HG03460 (cell line): Measurements from ENCODE around the gene TAP1.
A peak's percentile ranks its signal among the peaks of the same experiment; 100 is the strongest.
"Not testable (repeated sequence)": the region's sequence is repeated elsewhere in the genome, so short reads cannot be mapped to it uniquely, and the experiment has no call there.

Experiments used
- ATAC-seq: cut with Tn5 transposase; IDR thresholded peaks from one replicate; pipeline ENCODE4 v1.9.1; 2021; ENCODE audit not compliant: unreplicated experiment

The TAP1 gene, protein sequence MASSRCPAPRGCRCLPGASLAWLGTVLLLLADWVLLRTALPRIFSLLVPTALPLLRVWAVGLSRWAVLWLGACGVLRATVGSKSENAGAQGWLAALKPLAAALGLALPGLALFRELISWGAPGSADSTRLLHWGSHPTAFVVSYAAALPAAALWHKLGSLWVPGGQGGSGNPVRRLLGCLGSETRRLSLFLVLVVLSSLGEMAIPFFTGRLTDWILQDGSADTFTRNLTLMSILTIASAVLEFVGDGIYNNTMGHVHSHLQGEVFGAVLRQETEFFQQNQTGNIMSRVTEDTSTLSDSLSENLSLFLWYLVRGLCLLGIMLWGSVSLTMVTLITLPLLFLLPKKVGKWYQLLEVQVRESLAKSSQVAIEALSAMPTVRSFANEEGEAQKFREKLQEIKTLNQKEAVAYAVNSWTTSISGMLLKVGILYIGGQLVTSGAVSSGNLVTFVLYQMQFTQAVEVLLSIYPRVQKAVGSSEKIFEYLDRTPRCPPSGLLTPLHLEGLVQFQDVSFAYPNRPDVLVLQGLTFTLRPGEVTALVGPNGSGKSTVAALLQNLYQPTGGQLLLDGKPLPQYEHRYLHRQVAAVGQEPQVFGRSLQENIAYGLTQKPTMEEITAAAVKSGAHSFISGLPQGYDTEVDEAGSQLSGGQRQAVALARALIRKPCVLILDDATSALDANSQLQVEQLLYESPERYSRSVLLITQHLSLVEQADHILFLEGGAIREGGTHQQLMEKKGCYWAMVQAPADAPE

DNA sequence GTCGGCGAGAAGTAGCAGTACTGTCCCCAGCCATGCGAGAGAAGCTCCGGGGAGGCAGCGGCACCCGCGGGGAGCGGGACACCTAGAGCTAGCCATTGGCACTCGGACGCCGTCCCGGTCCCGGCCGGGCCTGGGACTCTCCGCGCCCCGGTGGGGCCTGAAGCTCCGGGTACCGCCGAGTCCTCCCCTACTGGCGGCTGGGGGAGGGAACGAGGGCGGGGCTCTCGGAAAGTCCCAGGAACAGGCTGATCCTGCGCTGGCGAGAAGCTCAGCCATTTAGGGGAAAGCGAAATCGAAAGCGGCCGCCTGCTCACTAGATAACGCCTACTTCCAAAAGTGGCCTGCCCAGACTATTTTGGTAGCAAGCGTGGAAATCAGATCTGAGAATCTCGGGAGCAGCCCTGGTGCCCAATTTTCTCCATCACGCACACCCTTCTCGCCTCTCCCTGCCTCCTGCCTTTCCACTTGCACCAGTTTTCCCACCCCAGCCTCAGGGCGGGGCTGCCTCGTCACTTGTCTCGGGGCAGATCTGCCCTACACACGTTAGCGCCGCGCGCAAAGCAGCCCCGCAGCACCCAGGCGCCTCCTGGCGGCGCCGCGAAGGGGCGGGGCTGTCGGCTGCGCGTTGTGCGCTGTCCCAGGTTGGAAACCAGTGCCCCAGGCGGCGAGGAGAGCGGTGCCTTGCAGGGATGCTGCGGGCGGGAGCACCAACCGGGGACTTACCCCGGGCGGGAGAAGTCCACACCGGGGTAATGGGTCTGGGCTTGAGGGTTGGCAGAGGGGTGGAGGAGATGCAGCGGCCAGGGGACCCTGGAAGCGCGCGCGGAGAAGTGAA, at the start of gene TAP1, which contains the start of gene PSMB9:
TAP1 (minus strand) TSS at position 164 of the 835 bp plus-strand sequence; CDS start at position 96, 68 bp downstream.
PSMB9 (plus strand) TSS at position 652 of the 835 bp plus-strand sequence; CDS start at position 690, 38 bp downstream.
- ATAC-seq: peak; percentile 71

GRCh38 chr6:32895006-32895345, 41.5 kb upstream of the TAP1 start:
- ATAC-seq: no peak

DNA sequence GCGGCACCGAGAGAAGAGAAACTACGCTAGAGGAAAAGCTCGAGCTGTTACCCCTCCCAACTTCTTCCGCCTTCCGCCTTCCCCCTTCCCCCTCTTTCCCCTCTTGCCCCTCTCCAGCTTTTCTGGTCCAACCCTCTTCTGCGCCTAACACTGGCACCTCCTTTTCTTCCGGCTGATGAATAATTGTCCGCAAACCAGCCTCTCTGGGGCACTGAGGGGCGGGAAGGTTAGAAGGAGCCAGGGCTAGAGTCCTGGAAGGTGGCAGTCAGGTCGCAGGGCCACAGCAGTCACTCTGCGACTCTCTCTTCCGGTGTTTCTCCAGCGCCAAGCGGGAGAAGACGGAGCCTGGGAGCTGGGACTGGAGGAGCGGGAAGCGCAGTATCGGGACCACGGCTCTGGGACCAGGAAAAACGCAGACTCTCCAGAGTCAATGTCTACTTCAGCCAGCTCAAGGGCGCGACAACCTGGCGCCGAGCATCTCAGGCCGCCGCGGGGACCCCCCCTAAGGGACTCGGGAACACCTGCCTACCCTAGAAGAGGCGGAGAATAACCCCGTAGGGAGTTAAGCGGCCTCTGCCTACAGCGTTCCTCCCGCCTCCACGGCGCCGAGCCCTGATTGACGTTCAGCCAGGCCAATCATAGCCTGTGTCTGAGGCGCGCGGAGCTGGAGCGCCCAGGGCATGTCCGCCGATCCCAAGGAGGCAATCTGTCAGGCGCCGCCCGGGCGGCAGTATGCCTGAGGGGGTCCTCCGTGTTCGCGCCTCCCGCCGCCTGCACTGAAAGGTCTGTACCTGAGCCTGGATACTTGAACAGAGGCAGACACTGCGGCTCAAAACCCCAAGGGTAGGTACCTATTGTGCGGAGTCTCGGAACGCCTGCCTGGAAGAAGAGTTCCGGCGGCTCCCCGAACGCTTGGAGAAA, 40.8 kb upstream of the TAP1 start:
- ATAC-seq: peak; percentile 98

DNA sequence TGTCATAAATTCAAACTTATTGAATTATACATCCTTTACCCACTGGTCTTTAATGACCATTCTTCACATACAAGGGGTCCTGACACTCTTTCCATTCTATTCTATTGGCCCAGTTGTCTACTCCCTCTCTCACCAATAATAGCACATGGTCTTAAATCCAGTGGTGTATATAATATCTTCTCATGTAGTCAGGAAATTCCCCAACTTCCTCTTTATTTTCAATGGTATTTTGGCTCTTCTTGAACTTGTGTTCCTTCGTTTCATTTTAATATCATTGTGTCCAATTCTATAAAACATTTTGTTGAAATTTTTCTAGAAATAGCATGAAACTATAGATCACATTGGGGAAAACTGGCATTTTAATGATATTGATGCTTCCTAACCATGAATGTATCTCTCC, 37.3 kb upstream of the TAP1 start:
- ATAC-seq: no peak

DNA sequence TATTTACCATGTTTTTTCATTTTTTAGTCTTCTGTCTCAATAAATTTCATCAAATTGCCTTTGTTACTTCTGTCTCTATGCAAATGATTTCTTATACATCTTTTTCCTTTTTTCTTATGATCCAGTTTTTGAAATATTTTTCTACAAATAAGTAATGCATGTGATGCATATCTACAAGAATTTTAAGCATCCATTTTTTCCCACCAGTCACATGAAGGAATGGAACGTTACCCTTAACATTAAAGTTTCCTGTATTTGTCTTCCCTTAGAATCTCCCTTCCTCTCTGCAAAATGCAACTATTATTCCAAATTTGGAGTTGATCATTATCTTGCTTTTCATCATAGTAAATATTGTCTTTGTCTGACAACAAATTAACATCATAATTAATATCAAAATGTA, 36.0 kb upstream of the TAP1 start:
- ATAC-seq: no peak

- ATAC-seq: no peak
Measured at GRCh38 chr6:32888576-32888975, 35.1 kb upstream of the TAP1 start.

GRCh38 chr6:32887616-32888015, 34.1 kb upstream of the TAP1 start:
- no peak for ATAC-seq

- ATAC-seq: no peak
Measured at GRCh38 chr6:32886681-32887383, 33.3 kb upstream of the TAP1 start.

GRCh38 chr6:32885698-32886286, 32.3 kb upstream of the TAP1 start:
- ATAC-seq: no peak

DNA sequence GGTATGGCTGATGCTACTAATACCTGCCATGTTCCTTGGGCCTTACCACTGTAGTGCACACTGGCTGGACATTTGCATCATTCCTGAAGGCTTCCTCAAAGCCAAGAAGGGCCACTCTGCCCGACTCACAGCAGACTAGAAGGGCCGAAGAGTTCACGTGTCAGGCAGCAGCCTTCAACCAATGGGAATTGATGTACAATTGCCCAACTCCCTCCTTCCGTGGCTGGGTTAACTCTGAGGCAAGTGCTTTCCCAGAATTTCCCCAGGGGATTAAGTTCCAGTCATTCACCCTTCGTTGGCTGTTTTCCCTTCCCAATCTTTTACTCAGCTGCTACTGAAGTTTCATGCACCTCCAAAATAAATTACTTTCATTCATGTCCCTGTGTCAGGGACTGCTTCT, 30.3 kb upstream of the TAP1 start:
- no peak for ATAC-seq

- ATAC-seq: no peak
Measured at GRCh38 chr6:32882879-32883250, 29.4 kb upstream of the TAP1 start.

- not testable (repeated sequence) for ATAC-seq
Measured at GRCh38 chr6:32880962-32881361, 27.5 kb upstream of the TAP1 start.

DNA sequence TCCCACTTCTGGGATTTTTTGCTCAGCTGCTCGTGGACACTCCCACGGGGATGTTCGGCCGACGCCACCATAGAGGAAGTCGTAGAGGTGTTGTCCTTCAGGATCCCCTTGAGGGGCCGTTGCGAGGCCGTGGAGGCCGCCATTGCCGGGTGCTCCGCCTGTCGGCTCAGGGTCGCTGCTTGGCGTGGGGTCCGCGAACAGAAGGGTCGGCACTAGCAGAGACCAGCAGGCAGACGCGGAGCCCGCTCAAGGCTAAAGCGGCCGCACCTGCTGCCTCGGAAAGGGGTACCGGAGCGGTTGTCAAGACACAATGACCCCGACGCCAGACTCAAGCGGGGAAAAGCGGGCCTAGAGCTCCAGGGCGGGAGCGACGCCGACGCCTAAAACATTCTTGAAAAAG, 26.2 kb upstream of the TAP1 start:
- no peak for ATAC-seq

DNA sequence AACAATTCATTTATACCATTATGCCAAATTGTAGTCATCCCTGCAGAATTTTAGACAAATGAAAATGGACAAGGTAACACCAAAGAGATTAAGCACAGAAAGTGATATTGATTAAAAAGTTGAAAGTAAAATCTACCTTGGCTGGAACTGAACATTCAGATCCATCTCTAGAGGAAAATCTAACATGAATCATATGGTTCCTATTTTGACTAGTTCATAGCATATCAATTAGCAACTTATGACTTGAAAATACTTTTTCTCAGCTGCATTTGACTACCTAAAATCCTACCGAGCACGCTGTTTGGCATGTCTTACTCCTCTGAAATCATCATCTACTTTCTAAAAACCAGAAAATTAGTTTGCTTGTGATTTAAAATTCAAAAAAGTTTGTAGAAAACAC, 23.1 kb upstream of the TAP1 start:
- no peak for ATAC-seq

GRCh38 chr6:32873947-32874346, 20.4 kb upstream of the TAP1 start:
- not testable (repeated sequence) for ATAC-seq

DNA sequence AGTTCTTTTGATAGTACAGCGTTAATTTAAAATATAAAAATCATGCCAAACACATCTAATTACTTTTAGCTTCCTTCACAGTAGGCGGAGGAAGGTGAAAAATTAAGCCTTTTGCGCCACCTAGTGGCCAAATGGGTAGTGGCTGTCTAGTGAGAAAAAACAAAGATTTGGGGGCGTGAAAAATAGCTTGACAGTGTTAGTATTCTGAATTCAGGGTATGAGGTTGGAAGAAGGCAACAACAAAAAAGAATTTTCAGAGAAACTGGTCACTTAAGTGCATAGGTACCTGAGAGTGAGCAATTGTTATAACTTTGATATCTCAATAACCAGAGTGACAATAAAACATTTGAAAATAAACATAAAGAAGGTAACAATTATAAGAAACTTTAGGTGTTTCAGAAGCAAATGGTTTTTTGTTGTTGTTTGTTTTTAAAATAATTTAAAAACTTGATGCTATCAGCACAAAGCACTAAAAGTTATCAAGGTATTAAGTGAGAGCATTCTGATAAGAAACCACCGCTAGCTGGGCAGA, 14.8 kb upstream of the TAP1 start:
- no peak for ATAC-seq

DNA sequence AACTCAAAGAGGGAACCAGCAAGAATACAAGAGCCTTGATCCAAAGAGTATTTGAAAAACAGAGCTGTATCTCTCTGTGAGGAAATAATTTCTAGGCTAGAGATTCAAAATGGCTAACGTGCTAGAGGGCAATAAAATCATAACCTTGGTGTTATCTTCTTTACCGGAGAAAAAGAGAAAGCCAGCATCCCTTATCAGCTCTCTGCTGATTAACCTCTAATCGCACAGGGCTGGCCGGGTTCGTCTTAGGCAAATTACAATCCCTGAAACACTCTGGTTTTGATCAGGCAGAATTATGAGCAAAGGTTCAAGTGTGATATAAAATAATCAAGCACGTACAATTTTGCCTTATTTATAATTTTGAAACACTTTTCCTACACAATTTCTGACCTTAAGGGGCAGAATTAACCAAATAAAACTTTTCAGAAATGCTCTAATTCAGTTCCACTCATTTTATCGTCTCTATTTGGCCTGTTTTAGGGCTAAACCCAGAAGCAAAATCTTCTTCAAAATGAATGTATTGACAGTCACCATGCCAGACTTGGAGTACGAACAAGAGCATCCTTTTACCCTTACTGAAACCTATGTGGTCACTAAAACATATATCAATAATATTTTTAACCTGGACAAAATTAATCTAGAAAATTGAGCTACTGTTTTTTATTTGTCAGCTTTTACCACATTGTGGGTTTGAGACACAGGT, 14.2 kb upstream of the TAP1 start:
- ATAC-seq: peak; percentile 11

- peak; percentile 63 for ATAC-seq
Measured at GRCh38 chr6:32867022-32867477, 13.5 kb upstream of the TAP1 start.
